Eye (tissue), 1 donor: ENCODE measurements around the gene SLC51A.
"Not testable (repeated sequence)": the region's sequence is repeated elsewhere in the genome, so short reads cannot be mapped to it uniquely, and the experiment has no call there.

Source experiments
- DNase-seq: peaks from one replicate; pipeline ENCODE4 v3.0.0-alpha.2; 2015

SLC51A gene

DNA sequence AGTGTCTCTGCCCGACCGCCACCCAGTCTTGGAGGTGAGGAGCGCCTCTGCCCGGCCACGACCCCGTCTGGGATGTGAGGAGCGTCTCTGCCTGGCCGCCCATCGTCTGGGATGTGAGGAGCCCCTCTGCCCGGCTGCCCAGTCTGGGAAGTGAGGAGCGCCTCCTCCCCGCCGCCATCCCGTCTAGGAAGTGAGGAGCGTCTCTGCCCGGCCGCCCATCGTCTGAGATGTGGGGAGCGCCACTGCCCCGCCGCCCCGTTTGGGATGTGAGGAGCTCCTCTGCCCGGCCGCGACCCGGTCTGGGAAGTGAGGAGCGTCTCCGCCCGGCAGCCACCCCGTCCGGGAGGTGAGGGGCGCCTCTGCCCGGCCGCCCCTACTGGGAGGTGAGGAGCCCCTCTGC is 27.8 kb downstream of the SLC51A start:
- DNase-seq = not testable (repeated sequence)

DNA sequence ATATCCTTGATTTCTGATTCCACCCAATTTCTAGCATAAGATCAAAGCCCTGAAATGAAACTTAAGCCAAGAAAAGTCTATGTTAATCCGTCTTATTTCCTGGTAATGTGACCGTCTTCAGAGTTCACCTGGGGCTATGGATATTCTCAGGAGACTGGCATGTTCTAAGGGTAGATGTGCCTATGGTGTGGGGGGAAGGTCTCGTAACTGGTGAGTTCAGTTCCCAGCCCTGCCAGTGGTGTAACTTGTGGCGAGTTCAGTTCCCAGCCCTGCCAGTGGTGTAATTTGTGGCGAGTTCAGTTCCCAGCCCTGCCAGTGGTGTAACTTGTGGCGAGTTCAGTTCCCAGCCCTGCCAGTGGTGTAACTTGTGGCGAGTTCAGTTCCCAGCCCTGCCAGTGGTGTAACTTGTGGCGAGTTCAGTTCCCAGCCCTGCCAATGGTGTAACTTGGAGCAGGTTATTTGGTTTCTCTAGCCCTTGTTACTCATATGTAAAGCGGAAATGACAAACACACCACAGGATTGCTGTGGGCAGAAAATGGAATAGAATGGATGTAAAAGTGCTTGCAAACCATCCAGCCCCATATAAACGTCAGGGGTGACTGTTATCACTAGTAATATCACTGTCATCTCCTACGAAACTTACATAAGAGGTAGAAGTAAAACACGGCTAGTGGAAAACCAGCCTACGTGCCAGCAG is 30.4 kb downstream of the SLC51A start:
- no peak for DNase-seq

DNA sequence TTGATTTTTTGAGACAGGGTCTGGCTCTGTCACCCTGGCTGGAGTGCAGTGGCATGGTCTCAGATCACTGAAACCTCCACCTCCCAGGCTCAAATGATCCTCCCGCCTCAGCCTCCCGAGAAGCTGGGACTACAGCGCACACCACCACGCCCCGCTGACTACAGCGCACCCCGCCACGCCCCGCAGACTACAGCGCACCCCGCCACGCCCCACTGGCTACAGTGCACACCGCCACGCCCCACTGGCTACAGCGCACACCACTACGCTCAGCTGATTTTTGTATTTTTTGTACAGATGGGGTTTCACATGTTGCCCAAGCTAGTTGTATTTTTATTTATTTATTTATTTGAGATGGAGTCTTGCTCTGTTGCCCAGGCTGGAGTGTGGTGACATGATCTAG is 35.6 kb downstream of the SLC51A start:
- DNase-seq = no peak

DNA sequence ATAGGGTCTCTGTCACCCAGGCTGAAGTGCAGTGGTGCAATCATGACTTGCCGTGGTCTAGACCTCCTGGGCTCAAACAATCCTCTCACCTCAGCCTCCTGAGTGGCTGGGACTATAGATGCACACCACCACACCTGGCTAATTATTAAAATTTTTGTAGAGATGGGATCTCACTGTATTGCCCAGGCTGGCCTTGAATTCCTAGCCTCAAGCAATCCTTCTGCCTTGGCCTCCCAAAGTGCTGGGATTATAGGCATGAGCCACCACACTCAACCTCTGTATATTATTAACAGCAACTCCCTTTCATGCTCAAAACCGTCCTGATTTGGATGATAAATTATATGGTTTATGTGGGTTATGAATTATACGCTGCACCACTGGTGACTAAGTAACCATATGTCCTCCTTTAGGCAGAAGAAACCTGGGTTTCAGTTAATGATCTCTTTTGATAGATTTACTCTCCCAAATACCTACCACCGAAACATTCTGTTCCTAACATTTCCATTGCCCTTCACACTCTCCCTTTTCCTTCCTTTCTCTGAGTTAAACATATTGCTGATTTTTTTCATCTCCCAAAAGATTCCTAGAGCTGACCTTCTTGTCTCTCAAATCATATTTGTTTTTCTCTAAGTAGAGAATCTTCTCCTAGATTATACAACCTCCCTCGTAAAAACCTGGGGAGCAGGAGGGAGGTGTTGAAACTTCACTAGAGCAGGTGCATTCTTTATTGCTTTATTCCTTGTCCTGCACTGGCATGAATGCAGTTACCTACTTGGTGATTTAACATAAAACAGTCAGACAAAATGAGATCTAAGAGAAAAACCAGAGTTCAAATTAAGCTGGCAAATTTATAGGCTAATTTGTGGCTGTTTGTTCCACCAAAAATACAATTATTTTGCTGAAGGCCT is 38.3 kb downstream of the SLC51A start:
- no peak for DNase-seq

DNA sequence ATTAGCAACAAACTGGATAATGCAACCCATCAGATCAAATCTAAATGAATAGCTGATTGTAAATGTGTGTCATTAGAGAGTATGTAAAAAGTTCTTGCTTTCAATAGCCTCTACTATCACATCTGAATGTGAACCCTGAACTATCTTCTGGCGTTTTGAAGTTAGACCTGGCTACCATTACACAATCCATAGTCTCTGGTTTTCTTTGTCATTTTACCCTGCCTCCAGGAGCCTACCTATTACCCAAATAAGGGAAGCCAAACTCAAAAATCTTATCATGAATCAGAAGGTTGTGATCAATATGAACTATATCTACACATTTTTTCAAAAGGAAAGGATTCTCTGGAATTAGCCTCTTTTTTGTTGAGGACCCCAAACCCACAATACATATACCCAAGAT is 39.4 kb downstream of the SLC51A start:
- no peak for DNase-seq

DNA sequence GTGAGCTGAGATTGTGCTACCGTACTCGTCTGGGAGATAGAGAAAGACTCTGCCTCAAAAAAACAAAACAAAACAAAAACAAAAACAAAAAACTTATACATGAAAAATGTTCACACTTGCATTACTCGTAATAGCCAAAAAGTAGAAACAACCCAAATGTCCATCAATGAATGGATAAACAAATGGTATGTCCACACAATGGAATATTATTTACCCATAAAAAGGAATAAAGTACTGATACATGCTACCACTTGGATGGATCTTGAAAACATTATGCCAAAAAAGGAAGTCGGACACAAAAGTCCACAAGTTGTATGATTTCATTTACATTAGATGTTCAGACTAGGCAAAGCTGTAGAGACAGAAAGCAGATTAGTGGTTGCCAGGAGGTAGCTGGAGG is 44.5 kb downstream of the SLC51A start:
- no peak for DNase-seq

DNA sequence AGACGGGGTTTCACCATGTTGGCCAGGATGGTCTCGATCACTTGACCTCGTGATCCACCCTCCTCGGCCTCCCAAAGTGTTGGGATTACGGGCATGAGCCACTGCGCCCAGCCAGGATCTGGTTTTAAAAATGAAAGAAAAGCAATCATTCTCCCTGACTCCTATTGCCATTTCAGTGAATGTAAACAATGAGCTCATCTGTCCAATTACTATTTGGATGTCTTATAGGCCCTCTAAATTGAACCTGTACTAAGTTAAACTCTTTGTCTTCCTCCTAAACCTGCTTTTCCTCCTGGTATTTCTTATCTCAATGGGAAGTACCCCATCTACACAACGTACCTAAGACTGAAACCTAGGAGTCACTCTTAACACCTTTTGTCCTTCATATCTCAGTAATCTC is 47.5 kb downstream of the SLC51A start:
- DNase-seq = no peak

DNA sequence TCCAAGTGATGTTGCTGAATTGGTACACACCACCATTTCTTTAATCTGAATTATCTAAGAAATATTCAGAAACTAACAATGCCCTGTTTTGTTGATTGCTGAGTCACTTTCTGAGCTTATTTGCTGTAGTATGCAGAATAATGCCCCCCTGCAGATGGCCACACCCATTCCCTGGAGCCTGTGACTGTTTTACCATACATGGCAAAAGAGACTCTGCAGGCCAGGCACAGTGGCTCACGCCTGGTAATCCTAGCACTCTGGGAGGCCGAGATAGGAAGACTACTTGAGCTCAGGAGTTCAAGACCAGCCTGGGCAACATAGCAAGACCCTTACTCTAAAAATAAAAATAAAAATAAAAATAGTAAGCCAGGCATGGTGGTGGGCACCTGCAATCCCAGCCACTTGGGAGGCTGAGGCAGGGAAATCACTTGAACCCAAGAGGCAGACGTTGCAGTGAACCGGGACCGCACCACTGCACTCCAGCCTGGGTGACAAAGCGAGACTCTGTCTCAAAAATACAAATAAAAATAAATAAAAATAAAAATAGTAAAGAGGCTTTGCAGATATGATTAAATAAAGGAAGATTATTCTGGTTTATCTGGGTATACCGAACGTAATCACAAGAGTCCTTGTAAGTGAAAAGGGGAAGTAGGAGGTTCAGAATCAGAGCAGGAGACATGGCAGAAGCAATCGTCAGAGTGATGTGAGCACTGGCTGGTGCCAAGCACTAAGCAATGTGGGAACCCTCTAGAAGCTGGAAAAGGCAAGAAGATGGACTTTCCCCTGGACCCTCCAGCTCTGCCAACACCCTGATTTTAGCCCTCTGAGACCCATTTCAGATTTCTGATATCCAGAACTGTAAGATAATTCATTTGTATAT is 52.2 kb downstream of the SLC51A start:
- DNase-seq = no peak

DNA sequence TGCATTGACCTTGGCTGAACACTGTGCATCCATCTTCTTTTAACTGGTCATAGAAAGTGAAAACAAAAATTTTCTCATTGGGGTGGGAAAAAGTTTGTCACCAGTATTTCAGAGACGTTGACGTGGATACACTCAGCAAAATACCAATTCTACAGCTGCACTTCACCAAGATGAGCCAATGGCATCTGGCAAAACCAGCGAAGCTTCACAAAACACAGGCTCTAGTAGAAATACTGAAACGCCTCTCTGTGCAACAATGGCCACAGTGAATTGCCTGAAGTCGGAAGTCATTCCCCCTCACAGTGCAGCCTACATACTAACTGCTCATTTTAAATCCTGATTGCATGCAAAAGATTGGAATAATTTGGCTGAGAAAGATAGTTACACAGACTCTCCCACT is 54.2 kb downstream of the SLC51A start:
- DNase-seq = no peak

DNA sequence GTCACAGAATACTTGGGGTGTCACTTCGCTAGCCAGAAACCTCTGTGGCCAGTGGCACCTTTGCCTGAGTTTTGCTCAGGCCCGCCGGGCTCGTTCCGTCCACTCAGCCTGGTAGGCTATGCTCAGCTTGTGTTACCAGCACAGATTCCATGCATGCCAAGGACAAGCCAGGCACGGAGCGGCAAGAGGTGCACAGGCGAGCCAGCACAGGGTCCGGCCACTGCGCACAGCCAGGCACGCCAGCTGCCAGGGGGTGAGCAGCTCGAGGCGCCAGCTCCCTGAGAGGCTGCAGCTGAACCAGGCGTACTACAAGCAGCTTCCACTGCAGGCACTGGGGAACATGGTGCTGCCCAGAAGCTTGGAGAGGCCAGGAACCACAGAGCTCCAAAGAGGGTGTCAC is 56.5 kb downstream of the SLC51A start:
- no peak for DNase-seq

DNA sequence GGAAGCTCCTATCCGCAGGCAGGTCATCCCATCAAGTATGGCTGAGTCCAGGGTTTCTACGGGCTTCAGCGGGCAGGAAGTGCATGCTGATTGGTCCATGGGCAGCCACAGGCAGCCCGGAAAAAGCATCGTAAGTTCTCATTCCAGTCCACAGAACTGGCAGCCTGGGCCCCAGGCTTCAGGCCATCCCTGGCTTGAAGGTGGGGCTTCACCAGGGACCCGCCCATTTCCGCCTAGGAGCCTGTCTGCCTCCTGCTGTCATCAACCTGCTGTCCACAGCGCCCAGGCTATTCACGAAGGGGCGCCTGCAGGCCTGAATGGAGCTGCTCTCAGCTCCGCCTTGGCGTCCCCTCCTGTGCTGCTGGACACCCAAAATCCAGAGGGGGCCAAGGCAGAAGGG is 57.3 kb downstream of the SLC51A start:
- no peak for DNase-seq

DNA sequence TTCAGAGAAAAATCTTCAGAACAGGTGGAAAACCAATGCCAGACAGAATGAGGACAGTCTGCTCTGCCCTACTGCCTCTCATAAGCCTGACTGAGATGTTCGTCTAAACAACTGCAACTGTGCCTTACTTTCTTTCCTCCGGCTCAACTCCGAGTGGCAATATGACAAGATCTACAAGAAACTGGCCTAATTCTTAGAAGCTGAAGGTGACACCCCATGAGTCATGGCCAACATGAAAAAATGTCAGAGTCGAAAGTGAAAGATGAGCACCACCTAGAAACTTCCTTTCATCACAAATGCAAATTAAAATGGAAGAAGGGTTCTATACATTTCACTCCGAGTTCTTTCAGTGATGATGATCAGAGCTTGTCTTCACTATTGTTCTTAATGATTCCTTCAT is 58.3 kb downstream of the SLC51A start:
- no peak for DNase-seq

DNA sequence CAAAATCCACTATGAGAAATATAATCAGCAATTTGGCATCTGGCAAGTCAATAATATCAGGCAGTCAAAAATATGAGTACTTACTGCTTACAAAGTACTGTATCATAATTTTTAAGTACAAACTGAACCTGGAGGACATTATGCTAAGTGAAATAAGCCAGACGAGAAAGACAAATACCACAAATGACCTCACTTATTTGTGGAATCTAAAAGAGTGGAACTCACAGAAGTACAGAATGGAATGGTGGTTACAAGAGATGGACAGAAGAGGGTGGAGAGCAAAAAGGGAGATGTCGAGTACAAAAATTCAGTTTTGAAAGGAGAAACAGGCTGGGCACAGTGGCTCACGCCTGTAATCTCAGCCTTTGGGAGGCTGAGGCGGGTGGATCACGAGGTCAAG is 58.8 kb downstream of the SLC51A start:
- no peak for DNase-seq

DNA sequence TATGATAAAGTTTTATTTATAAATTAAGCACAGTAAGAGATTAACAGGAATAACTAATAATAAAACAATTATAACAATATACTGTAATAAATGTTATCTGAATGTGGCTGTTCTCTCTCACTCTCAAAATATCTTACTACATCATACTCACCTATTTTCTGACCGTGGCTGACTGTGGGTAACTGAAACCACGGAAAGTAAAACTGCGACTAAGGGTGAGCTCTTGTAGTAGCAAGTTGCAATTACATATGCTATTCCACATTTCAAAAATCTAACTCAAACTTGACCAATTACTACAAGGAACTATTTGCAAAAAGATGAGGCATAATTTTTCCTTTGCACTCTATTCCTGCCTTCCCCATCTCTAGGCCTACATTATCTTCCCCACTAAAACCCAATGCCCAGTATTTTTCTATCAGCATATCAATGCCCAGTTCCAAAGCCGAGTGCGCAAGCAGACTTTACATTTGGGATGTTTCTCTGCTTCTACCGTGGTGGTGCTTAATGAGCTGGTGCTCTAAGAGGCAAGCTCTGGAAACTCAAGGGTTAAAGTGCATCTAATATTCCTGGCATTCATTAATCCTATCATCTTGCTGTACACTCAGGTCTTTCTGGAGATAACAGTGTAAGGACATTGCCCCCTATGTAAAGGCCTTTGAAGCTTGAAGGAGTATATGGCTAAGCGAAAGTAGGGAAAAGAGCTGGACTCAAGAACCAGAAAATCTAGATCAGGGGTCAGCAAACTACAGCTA is 64.5 kb downstream of the SLC51A start:
- DNase-seq = no peak

DNA sequence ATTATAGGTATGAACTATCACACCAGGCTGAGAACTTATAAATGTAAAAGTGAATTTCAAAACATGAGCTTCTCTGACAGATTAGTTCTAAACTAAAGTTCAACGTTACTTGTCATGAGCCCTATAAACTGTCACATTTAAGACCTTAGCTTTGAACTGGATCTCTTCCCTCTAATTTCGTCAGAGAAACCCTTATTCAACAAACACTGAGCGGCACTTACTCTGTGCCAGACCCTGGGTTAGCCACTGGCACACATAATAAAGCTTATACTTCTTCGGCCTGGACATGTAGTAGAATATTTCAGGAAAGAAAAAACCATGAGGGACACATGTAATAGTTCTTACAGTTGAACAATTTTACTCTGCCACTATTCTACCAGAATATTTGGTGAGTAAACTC is 65.6 kb downstream of the SLC51A start:
- no peak for DNase-seq
